B cell (primary cell): ENCODE measurements around the gene TMEM220. TPM values are rescaled to one million over a fixed set of nuclear protein-coding genes. Genes with fewer than 3 reads are reported as not detected.

Experiments
- ATAC-seq: fragments of 200-7000 bp; cut with Tn5 transposase; one replicate; pipeline ENCODE4 v1.10.0; 2021; ENCODE audit warnings: low read depth, mild to moderate bottlenecking, moderate number of reproducible peaks, moderate library complexity
- CTCF ChIA-PET: fragments of 350-600 bp; sonication (Branson Sonifier 250); formaldehyde crosslinking; loops from one replicate; lab custom pipeline; 2021; ENCODE audit warnings: antibody characterized with exemption, inconsistent platforms; lab: Charles Lee
- POLR2A ChIA-PET: fragments of 350-600 bp; sonication (Branson Sonifier 250); formaldehyde crosslinking; loops from one replicate; lab custom pipeline; 2021; ENCODE audit warnings: antibody characterized with exemption; lab: Charles Lee
- DNase-seq: peaks from one replicate; pipeline ENCODE4 v3.0.0; 2013
- H2AFZ ChIP-seq: 2 replicates; pipeline ENCODE4 v1.6.1; 2012; ENCODE audit warnings: mild to moderate bottlenecking, low read depth, low read length; ENCODE audit not compliant: insufficient read depth, poor library complexity, severe bottlenecking
- H3K27ac ChIP-seq, 2 donors: 1 replicate in 1 of 2; 2 replicates in 1 of 2; pipeline ENCODE4 v1.5.1; 2012 to 2013; ENCODE audit warnings: low read length in 2 of 2, mild to moderate bottlenecking in 2 of 2, moderate library complexity in 1 of 2
- H3K27me3 ChIP-seq, 4 experiments: fragments of 200-600 bp in 1 of 4; sonication (generic) in 1 of 4; replicated peaks in 1 of 4; 1 replicate in 2 of 4; 2 replicates in 2 of 4; pipeline versions ENCODE4 v1.6.1 to v1.7.0; 2013 to 2016; ENCODE audit warnings: low read length in 3 of 4, mild to moderate bottlenecking in 2 of 4, mixed read lengths in 1 of 4, moderate library complexity in 1 of 4; ENCODE audit not compliant: insufficient read depth in 4 of 4, control insufficient read depth in 3 of 4; ENCODE audit errors: control extremely low read depth in 1 of 4
- H3K36me3 ChIP-seq, 2 experiments: replicated peaks in 1 of 2; 1 replicate in 1 of 2; 2 replicates in 1 of 2; pipeline versions ENCODE4 v1.6.1 to v1.7.1; 2013; ENCODE audit warnings: low read length in 1 of 2; ENCODE audit not compliant: insufficient read depth in 2 of 2, control insufficient read depth in 1 of 2; ENCODE audit errors: control extremely low read depth in 1 of 2, extremely low read depth in 1 of 2
- H3K4me1 ChIP-seq, 2 donors: fragments of 200-600 bp in 1 of 2; sonication (generic) in 1 of 2; 1 replicate in 1 of 2; 2 replicates in 1 of 2; pipeline versions ENCODE4 v1.5.1 to v1.6.1; 2013 to 2017; ENCODE audit warnings: low read length in 2 of 2; ENCODE audit not compliant: control insufficient read depth in 2 of 2, insufficient read depth in 2 of 2
- H3K4me2 ChIP-seq: replicated peaks from 2 replicates; pipeline ENCODE3; 2012; ENCODE audit warnings: mild to moderate bottlenecking, low read depth, low read length; ENCODE audit not compliant: poor library complexity, severe bottlenecking
- H3K4me3 ChIP-seq, 5 experiments: fragments of 200-600 bp in 1 of 5; sonication (generic) in 1 of 5; 1 replicate in 3 of 5; 2 replicates in 2 of 5; pipeline versions ENCODE4 v1.5.1 to v1.7.0; 2011 to 2016; ENCODE audit warnings: low read length in 4 of 5, mild to moderate bottlenecking in 4 of 5, low read depth in 2 of 5, control low read depth in 1 of 5, moderate library complexity in 1 of 5; ENCODE audit not compliant: insufficient read depth in 1 of 5; ENCODE audit errors: control extremely low read depth in 1 of 5, extremely low read depth in 1 of 5
- H3K79me2 ChIP-seq: fragments of 200-600 bp; sonication (generic); one replicate; pipeline ENCODE4 v1.6.0; 2016; ENCODE audit warnings: low read length; ENCODE audit not compliant: control insufficient read depth, insufficient read depth
- H3K9ac ChIP-seq: fragments of 200-600 bp; sonication (generic); 2 replicates; pipeline ENCODE4 v1.6.1; 2017; ENCODE audit warnings: mild to moderate bottlenecking, low read length, moderate library complexity
- H3K9me3 ChIP-seq, 3 donors: one replicate each; pipeline versions ENCODE4 v1.6.1 to v1.7.1; 2013; ENCODE audit warnings: low read length in 2 of 3; ENCODE audit not compliant: control insufficient read depth in 2 of 3, insufficient read depth in 1 of 3; ENCODE audit errors: control extremely low read depth in 1 of 3
- H4K20me1 ChIP-seq: 2 replicates; pipeline ENCODE4 v1.6.0; 2012; ENCODE audit warnings: mild to moderate bottlenecking, low read length; ENCODE audit not compliant: insufficient read depth, control insufficient read depth, poor library complexity, severe bottlenecking
- H3K27ac Mint-ChIP-seq: one replicate; pipeline ENCODE4 v1.8.0; 2021; ENCODE audit warnings: mixed read lengths
- H3K27me3 Mint-ChIP-seq: one replicate; pipeline ENCODE4 v1.8.0; 2021; ENCODE audit warnings: mixed read lengths
- H3K4me1 Mint-ChIP-seq: one replicate; pipeline ENCODE4 v1.8.0; 2021; ENCODE audit warnings: mixed read lengths
- H3K4me3 Mint-ChIP-seq: one replicate; pipeline ENCODE4 v1.8.0; 2021; ENCODE audit warnings: mixed read lengths
- H3K9me3 Mint-ChIP-seq: one replicate; pipeline ENCODE4 v1.8.0; 2022; ENCODE audit warnings: mixed read lengths; ENCODE audit not compliant: insufficient read depth
- CTCF ChIP-seq: fragments of 200-600 bp; IDR thresholded peaks from one replicate; pipeline ENCODE4 v1.8.0; 2022; ENCODE audit warnings: antibody characterized with exemption, mild to moderate bottlenecking
- EZH2 ChIP-seq: IDR thresholded peaks from 2 replicates; pipeline ENCODE4 v1.6.1; 2012; ENCODE audit warnings: borderline replicate concordance, low read depth, mild to moderate bottlenecking, moderate library complexity, low read length; ENCODE audit not compliant: insufficient read depth, poor library complexity, severe bottlenecking
- WGBS: methylation state at CpG from one replicate; pipeline ENCODE4 v1.1.5; 2013; ENCODE audit warnings: missing lambda C conversion rate; ENCODE audit not compliant: insufficient coverage; 5-methylcytosine and 5-hydroxymethylcytosine counted together
- intact Hi-C: fragments of 100-400 bp; cut with micrococcal nuclease; formaldehyde crosslinking; loops from one replicate; pipeline ENCODE4 v1.10.0; 2022
- polyA plus RNA-seq: library from polyadenylated mRNA; depleted of rRNA; stranded (reverse); fragments of >200 nt; gene quantifications from 2 replicates; pipeline ENCODE4 v1.2.3, GENCODE V29; 2012
- total RNA-seq, 2 donors: library from RNA; stranded (reverse); fragments of 120-200 nt in 1 of 2; gene quantifications; 1 replicate in 1 of 2; 2 replicates in 1 of 2; pipeline versions ENCODE4 v1.2.3 to v1.2.4, GENCODE V29; 2013 to 2022

TMEM220 gene
- total and polyA plus RNA-seq, 2 donors (not counting 1 experiment from before 2014, with no cell fraction given), result 2.9 to 7.4 TPM

- peaks cover 0 to 2% (median 0%) of the 10 kb centered on the region in 4 experiments for H3K27me3 ChIP-seq
- ATAC-seq (no peak), DNase-seq (no peak)
- CTCF ChIA-PET, result no interaction called here
- no peak overlapping the region for H3K27ac ChIP-seq
- no peak overlapping the region for H2AFZ ChIP-seq
- TF ChIP-seq EZH2, result no peak
- no peak for TF ChIP-seq CTCF
- H3K27ac Mint-ChIP-seq, result no peak overlapping the region
- H3K79me2 ChIP-seq, result no peaks in the 10 kb centered on the region
- H3K9ac ChIP-seq, result no peak overlapping the region
- H3K9me3 ChIP-seq, result no peaks in the 10 kb centered on the region
- H3K4me3 ChIP-seq, result no peak overlapping the region
- H3K36me3 ChIP-seq, result no peaks in the 10 kb centered on the region
- POLR2A ChIA-PET, result no interaction called here
- 70% methylated on average over 1 of the region's 7 CpGs for WGBS
- H3K9me3 Mint-ChIP-seq, result no peaks in the 10 kb centered on the region
- H3K4me1 Mint-ChIP-seq, result no peaks in the 10 kb centered on the region
- no peak overlapping the region for H3K4me3 Mint-ChIP-seq
- no peaks in the 10 kb centered on the region for H3K4me1 ChIP-seq
- H3K27me3 Mint-ChIP-seq, result peaks cover 7% of the 10 kb centered on the region
- no peak overlapping the region for H3K4me2 ChIP-seq
- no peaks in the 10 kb centered on the region for H4K20me1 ChIP-seq
- intact Hi-C loops, result no loop called here
These were observed 14.7 kb upstream of the TMEM220 start for GRCh38 chr17:10744501-10745000.

- no peaks in the 10 kb centered on the region for H3K9me3 Mint-ChIP-seq
- CTCF ChIA-PET, result interaction anchor here (0.7 kb wide), 1 partner anchor 126 kb away, joined by 4 read pairs; no protein-coding TSS in a partner anchor
- no peaks in the 10 kb centered on the region for H4K20me1 ChIP-seq
- DNase-seq (no peak), ATAC-seq (no peak)
- peaks cover 0 to 2% (median 0%) of the 10 kb centered on the region in 4 experiments for H3K27me3 ChIP-seq
- TF ChIP-seq CTCF, result no peak
- TF ChIP-seq EZH2, result no peak
- intact Hi-C loops, result no loop called here
- WGBS, result no CpG with 5 or more reads among the region's 8 CpGs
- no peaks in the 10 kb centered on the region for H3K4me1 Mint-ChIP-seq
- no peaks in the 10 kb centered on the region for H3K36me3 ChIP-seq
- H3K4me3 ChIP-seq, result no peak overlapping the region
- no peaks in the 10 kb centered on the region for H3K9me3 ChIP-seq
- no peaks in the 10 kb centered on the region for H3K79me2 ChIP-seq
- H3K4me1 ChIP-seq, result no peaks in the 10 kb centered on the region
- no peak overlapping the region for H3K4me3 Mint-ChIP-seq
- no peak overlapping the region for H2AFZ ChIP-seq
- POLR2A ChIA-PET, result no interaction called here
- no peak overlapping the region for H3K9ac ChIP-seq
- no peak overlapping the region for H3K27ac Mint-ChIP-seq
- no peak overlapping the region for H3K27ac ChIP-seq
- H3K27me3 Mint-ChIP-seq, result peaks cover 10% of the 10 kb centered on the region
- H3K4me2 ChIP-seq, result no peak overlapping the region
These were observed 13.6 kb upstream of the TMEM220 start for GRCh38 chr17:10743316-10744009.
